ENCODE results near the gene CLDN24.

The CLDN24 gene

GRCh38 chr4:183272384-183272783, 49.8 kb downstream of the CLDN24 start:
- DNase-seq: no peak
